ENCODE measurements around the gene FCF1. TPM values are rescaled to one million over a fixed set of nuclear protein-coding genes. Genes with fewer than 3 reads are reported as not detected.

The FCF1 gene
- total RNA-seq, 2 experiments from 2014 or later, result 16.1 to 62.1 TPM

DNA sequence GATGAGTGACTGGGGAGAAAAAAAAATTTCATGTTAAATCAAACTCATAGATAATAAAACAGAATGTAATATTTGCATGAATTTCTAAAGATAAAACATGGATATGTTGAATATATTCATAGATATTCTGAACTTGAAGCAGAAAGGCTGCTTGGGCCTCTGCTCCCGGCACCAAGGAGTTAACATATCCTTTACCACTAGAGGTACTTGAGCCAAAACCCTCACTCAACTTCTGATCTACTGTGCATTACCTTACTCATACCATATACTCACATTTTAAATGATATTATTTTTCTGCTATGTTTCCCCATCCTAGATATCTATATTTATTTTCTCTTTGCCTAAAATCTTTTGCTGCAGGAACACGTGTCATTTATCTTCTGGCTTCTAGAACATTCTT lies 15.0 kb upstream of the FCF1 start:
- no peaks in the 10 kb centered on the region for H3K9me2 ChIP-seq (ENCODE audit: insufficient read depth, low read length)
- no peak overlapping the region for H3K4me3 ChIP-seq (ENCODE audit: low read depth, low read length, poor library complexity, severe bottlenecking)
- ChIA-PET CTCF (ENCODE audit: unreplicated experiment) (no interaction called here), POLR2A (no interaction called here)
- DNase-seq (ENCODE audit: low spot score), result no peak
- intact Hi-C loops (cut with micrococcal nuclease; ENCODE audit: unreplicated experiment), result no loop called here
- no TSS peak for BruUV-seq (replicated peaks)
- TF ChIP-seq, protein P1, sequence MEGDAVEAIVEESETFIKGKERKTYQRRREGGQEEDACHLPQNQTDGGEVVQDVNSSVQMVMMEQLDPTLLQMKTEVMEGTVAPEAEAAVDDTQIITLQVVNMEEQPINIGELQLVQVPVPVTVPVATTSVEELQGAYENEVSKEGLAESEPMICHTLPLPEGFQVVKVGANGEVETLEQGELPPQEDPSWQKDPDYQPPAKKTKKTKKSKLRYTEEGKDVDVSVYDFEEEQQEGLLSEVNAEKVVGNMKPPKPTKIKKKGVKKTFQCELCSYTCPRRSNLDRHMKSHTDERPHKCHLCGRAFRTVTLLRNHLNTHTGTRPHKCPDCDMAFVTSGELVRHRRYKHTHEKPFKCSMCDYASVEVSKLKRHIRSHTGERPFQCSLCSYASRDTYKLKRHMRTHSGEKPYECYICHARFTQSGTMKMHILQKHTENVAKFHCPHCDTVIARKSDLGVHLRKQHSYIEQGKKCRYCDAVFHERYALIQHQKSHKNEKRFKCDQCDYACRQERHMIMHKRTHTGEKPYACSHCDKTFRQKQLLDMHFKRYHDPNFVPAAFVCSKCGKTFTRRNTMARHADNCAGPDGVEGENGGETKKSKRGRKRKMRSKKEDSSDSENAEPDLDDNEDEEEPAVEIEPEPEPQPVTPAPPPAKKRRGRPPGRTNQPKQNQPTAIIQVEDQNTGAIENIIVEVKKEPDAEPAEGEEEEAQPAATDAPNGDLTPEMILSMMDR (conservative IDR thresholded peaks at IDR 0.05; ENCODE audit: low read length), result no peak
- no peak for TF ChIP-seq EZH2phosphoT487 (IDR thresholded peaks at IDR 0.05; ENCODE audit: borderline replicate concordance, low read depth, low read length)
- H2AFZ ChIP-seq (ENCODE audit: low read length), result no peak overlapping the region
- peaks cover 13% of the 10 kb centered on the region; the same call in 1 of the 2 replicates for H3K79me2 ChIP-seq (ENCODE audit: insufficient read depth, low read depth, low read length)
- H3K27ac ChIP-seq (ENCODE audit: low read depth, low read length, poor library complexity, severe bottlenecking), result no peak overlapping the region
- H3K4me2 ChIP-seq (ENCODE audit: low read length), result no peak overlapping the region
- H4K20me1 ChIP-seq (ENCODE audit: insufficient read depth, low read length), result no peaks in the 10 kb centered on the region
- H3K36me3 ChIP-seq (ENCODE audit: insufficient read depth, low read length), result peaks cover 49% of the 10 kb centered on the region
- H3K4me1 ChIP-seq (ENCODE audit: insufficient read depth, low read length, poor library complexity, severe bottlenecking), result no peaks in the 10 kb centered on the region
- peaks cover 8% of the 10 kb centered on the region; the same call in 1 of the 2 replicates for H3K9me3 ChIP-seq (ENCODE audit: low read length)

DNA sequence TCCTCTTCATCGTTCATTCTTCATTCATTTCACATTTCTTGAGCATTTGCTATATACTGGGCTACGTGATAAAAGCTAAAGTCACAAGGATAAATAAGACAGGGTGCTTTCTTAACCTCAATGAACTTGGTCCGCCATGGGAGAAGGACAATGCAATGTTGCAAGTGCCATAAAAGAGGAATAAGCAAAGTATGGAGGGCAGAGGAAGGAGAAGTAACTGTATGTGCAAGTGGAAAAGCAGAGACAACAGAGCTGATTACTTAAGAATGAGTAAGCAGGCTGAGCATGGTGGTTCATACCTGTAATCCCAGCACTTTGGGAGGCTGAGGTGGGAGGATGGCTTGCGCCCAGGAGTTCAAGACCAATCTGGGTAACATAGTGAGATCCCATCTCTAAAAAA lies 14.5 kb upstream of the FCF1 start:
- Histone ChIP-seq H3K9me2 (ENCODE audit: insufficient read depth, low read length) (no peaks in the 10 kb centered on the region), H3K4me3 (ENCODE audit: low read depth, low read length, poor library complexity, severe bottlenecking) (no peak overlapping the region), H3K27ac (ENCODE audit: low read depth, low read length, poor library complexity, severe bottlenecking) (no peak overlapping the region), H3K9me3 (ENCODE audit: low read length) (peaks cover 13% of the 10 kb centered on the region), H3K36me3 (ENCODE audit: insufficient read depth, low read length) (peaks cover 54% of the 10 kb centered on the region), H4K20me1 (ENCODE audit: insufficient read depth, low read length) (no peaks in the 10 kb centered on the region), H3K4me1 (ENCODE audit: insufficient read depth, low read length, poor library complexity, severe bottlenecking) (no peaks in the 10 kb centered on the region), H3K79me2 (ENCODE audit: insufficient read depth, low read depth, low read length) (peaks cover 11% of the 10 kb centered on the region; the same call in 1 of the 2 replicates), H3K4me2 (ENCODE audit: low read length) (no peak overlapping the region), H2AFZ (ENCODE audit: low read length) (no peak overlapping the region)
- POLR2A ChIA-PET, result interaction anchor here (0.5 to 0.9 kb wide), 3 partner anchors 19 to 64 kb away, joined by 3 to 4 read pairs (median 4); no protein-coding TSS in a partner anchor
- TF ChIP-seq, protein P1 (conservative IDR thresholded peaks at IDR 0.05; ENCODE audit: low read length), result no peak
- TF ChIP-seq EZH2phosphoT487 (IDR thresholded peaks at IDR 0.05; ENCODE audit: borderline replicate concordance, low read depth, low read length), result no peak
- BruUV-seq (replicated peaks), result no TSS peak
- intact Hi-C loops (cut with micrococcal nuclease; ENCODE audit: unreplicated experiment), result no loop called here
- CTCF ChIA-PET (ENCODE audit: unreplicated experiment), result no interaction called here
- no peak for DNase-seq (ENCODE audit: low spot score)

DNA sequence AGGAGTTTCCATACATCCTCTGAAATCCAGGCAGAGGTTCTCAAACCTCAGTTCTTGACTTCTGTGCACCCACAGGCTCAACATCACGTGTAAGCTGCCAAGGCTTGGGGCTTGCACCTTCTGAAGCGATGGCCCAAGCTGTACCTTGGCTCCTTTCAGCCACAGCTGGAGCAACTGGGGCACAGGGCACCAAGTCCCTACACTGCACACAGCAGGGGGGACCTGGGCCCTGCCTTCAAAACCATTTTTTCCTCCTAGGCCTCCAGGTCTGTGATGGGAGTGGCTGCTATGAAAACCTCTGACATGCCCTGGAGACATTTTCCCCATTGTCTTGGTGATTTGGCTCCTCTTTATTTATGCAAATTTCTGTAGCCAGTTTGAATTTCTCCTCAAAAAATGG lies 10.7 kb upstream of the FCF1 start:
- Histone ChIP-seq H4K20me1 (ENCODE audit: insufficient read depth, low read length) (no peaks in the 10 kb centered on the region), H3K79me2 (ENCODE audit: insufficient read depth, low read depth, low read length) (peaks cover 32% of the 10 kb centered on the region), H3K4me1 (ENCODE audit: insufficient read depth, low read length, poor library complexity, severe bottlenecking) (no peaks in the 10 kb centered on the region), H3K27ac (ENCODE audit: low read depth, low read length, poor library complexity, severe bottlenecking) (no peak overlapping the region), H2AFZ (ENCODE audit: low read length) (no peak overlapping the region), H3K36me3 (ENCODE audit: insufficient read depth, low read length) (peaks cover 58% of the 10 kb centered on the region), H3K4me3 (ENCODE audit: low read depth, low read length, poor library complexity, severe bottlenecking) (no peak overlapping the region), H3K9me2 (ENCODE audit: insufficient read depth, low read length) (no peaks in the 10 kb centered on the region), H3K9me3 (ENCODE audit: low read length) (peaks cover 20% of the 10 kb centered on the region), H3K4me2 (ENCODE audit: low read length) (no peak overlapping the region)
- ChIA-PET CTCF (ENCODE audit: unreplicated experiment) (no interaction called here), POLR2A (no interaction called here)
- intact Hi-C loops (cut with micrococcal nuclease; ENCODE audit: unreplicated experiment), result no loop called here
- no peak for TF ChIP-seq EZH2phosphoT487 (IDR thresholded peaks at IDR 0.05; ENCODE audit: borderline replicate concordance, low read depth, low read length)
- TF ChIP-seq, protein P1 (conservative IDR thresholded peaks at IDR 0.05; ENCODE audit: low read length), result no peak
- no peak for DNase-seq (ENCODE audit: low spot score)
- BruUV-seq (replicated peaks), result no TSS peak
